ENCODE results near the gene GIMAP1.

- TF ChIP-seq CTCF (IDR thresholded peaks at IDR 0.05; ENCODE audit: borderline replicate concordance, extremely low read depth, low read length, poor library complexity, severe bottlenecking), result no peak
- TF ChIP-seq EZH2 (IDR thresholded peaks at IDR 0.05; ENCODE audit: borderline replicate concordance, low read depth, low read length, severe bottlenecking), result no peak
Measured at GRCh38 chr7:150740053-150740452, 23.6 kb downstream of the GIMAP1 start.
